IPS-11a (cell line): Measurements from ENCODE around the gene TYMP.
"Not testable (repeated sequence)": the region's sequence is repeated elsewhere in the genome, so short reads cannot be mapped to it uniquely, and the experiment has no call there.

Experiments used
- H3K4me3 ChIP-seq: one replicate; pipeline ENCODE4 v1.5.1; 2013; ENCODE audit warnings: low read depth, low read length, control low read depth

Gene TYMP

DNA sequence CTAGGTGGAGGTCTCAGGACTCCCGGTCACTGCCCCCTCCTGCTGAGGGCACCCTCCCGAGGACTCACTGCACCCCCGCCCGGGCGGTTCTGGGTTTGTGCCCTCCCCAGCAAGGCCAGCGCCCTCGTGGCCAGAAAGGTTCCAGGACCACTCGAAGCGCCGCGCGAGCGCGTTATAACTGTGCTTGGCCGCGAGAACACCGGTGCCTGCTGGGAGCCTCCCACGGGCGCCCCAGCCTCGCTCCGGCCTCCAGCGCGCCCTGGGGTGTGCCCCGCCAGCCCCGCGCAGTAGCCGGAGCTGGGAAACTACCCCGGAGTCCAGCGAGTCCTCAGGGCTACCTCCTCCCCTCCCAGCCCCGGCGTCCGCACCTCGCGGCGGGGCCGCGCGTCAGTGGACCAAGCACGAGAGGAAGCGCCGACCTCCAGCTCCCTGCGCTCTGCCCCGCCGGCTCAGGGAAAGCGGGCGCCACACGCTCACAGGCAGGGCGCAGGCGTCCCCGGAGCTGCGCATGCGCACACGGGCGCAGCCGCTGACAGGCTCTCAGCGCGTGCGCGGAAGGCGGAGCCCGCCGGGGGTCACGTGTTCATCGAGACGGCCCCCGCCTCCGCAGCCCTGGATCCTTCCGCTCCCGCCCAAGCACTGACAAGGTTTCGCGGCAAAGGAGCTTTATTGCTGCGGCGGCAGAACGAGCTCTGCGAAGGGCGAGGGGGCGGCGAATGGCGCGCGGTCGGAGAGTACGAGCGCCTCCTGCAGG lies 4.5 kb downstream of the TYMP start, which contains the start of gene SCO2:
Gene SCO2, minus strand, starts transcription at position 495 of the 754 bp plus-strand sequence. CDS start 1,187 bp downstream, outside the sequence.
- H3K4me3 ChIP-seq = peak within 1 kb of the TSS; percentile 69

DNA sequence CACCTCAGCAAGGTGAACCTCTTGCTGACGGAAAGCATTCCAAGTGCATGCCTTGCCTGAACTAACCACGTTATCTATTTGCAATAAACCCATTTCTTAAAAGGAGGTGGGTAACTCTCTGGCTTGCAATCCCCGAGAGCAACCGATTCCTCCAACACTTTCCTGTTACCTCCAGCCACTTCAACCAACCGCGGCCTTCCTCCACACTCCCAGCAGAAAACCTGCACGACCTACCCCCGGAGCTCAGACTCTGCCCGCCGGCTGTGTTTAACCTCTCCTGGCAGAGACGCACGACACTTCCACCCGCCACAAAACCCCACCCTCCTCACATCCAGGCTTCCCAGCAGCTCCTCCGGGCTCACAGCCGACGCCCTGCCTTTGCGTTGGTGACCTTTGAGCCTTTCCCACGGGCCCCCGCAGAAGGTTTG lies 5.1 kb downstream of the TYMP start:
- H3K4me3 ChIP-seq = peak overlapping the region; percentile 69

DNA sequence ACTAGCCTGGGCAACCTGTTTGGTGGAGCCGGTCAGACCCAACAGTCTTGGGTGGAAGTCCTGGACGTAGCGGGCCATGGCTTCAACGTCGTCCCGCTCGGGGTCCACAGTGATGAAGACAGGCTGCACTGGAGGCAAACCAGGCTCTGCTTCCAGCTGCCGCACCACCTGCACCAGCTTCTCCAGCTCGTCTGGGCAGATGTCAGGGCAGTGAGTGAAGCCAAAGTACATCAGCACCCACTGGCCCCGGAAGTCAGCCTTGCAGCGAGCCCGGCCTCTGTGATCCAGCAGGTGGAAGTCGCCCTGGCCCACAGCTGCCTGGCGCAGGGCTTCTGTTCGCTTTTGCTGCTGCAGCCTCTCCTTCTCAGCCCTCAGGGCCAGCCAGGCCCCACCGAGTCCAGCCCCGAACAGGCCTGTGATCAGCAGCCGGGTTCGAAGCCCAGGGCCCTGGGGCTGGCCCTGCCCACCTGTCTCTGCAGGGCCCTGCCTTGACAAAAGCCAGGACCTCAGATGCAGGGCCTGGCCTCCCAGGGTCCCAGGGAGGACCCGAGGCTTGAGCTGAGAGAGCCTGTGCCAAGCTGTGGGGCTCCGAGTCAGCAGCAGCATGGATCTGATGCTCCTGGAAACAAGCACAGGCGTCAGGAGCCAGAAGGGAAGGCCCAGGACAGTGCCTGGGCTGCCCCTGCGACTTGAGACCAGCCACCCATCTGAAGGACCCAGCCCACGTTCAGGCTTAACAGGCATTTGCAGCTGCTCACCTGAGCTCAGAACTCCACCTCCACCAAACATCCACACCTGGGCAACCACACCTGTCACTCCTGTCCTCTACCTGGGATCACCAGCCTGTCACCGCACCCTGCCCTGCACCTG lies 5.8 kb downstream of the TYMP start:
- no peak overlapping the region for H3K4me3 ChIP-seq

DNA sequence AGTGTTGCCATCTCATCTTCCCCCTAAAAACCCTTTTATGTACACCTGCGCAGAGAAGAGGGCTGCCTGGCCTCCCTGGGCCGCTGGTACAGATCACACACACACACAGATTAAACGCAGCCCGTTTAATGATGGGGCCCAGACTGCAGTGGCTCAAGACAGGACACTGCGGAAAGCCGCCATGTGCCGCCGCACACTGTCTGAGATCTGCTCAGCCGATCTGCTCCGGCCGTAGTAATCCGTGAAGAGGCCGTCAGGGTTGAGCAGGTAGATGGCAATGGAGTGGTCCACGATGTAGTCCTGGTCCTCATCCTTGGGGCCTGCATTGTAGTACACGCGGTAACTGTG lies 6.4 kb downstream of the TYMP start:
- no peak overlapping the region for H3K4me3 ChIP-seq

DNA sequence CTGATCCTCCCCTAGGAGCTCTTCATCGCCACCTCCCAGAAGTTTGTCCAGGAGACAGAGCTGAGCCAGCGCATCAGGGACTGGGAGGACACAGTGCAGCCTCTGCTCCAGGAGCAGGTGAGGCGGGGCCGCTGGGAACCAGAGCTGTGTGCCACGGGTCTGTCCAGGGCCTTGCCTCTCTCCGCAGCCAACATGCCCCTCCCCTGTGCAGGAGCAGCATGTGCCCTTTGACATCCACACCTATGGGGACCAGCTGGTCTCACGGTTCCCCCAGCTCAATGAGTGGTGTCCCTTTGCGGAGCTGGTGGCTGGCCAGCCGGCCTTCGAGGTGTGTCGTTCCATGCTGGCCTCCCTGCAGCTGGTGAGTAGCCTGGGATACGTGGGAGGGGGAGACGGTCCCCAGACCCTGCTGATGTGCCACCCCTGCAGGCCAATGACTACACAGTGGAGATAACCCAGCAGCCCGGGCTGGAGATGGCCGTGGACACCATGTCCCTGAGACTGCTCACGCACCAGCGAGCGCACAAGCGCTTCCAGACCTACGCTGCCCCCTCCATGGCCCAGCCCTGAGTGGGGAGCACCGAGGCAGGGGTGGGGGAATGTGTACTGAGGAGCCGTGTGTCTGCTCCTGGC lies 6.9 kb downstream of the TYMP start:
- no peak overlapping the region for H3K4me3 ChIP-seq

DNA sequence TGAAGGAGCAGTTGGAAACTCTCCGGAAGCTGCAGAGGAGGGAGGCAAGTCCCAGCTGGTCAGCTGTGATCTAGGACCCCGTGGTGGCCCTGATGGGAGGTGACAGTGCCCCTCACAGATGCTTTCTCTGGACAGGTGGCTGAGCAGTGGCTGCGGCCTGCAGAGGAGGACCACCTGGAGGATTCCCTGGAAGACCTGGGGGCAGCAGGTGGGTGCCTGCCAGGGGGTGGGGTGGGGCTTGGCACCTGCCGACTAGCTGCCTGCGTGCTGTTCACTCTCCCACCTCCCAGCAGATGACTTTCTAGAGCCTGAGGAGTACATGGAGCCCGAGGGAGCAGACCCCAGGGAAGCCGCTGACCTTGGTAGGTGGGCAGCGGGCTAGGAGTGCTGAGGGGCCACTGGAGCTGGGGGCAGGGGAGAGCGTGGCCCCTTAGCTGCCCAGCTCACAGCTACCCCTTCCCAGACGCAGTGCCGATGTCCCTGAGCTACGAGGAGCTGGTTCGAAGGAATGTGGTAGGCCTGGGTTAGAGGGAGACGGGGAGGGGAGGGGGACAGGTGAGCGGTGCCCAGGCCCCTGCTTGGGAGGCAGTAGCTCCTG lies 7.5 kb downstream of the TYMP start:
- no peak overlapping the region for H3K4me3 ChIP-seq

DNA sequence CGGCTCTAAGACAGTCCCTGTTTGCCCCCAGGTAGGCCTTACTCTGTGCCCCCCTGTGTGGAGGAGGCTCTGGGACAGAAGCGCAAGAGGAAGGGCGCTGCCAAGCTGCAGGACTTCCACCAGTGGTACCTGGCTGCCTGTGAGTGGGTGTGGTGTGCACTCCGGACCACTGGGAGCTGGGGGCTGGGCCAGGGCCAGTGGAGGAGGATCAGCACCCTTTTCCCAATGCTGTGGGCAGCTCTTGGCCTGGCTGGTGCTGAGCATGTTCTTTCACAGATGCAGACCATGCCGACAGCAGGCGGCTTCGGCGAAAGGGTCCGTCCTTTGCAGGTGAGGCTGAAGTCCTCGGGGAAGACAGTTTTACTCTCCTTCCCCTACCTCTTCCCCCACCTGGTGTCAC lies 8.1 kb downstream of the TYMP start:
- H3K4me3 ChIP-seq = no peak overlapping the region

DNA sequence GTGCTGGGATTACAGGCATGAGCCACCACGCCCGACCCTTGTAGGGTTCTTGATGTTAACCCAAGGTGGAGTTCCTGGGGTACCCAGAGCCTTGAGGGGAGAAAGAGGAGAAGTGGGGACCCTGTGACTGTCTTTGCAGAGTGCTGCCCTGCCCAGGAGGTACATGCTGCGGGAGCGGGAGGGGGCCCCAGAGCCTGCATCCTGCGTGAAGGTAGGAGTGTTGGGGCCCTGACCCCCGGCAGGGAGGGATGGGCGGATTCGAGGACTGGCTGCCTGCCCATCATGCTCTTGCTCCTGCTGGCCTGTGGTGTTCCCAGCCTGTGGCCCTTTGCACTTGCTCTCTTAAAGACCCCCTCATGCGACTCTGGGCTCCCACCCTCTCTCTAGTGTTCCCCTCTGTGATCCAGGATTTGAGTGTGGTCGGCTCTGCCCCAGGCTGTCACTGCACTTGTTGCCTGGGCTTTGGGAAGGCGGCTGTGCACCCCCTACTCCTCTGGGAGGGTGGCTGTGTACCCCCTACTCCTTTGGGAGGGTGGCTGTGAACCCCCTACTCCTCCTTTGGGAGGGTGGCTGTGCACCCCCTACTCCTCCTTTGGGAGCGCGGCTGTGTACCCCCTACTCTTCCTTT lies 8.9 kb downstream of the TYMP start:
- H3K4me3 ChIP-seq = no peak overlapping the region

DNA sequence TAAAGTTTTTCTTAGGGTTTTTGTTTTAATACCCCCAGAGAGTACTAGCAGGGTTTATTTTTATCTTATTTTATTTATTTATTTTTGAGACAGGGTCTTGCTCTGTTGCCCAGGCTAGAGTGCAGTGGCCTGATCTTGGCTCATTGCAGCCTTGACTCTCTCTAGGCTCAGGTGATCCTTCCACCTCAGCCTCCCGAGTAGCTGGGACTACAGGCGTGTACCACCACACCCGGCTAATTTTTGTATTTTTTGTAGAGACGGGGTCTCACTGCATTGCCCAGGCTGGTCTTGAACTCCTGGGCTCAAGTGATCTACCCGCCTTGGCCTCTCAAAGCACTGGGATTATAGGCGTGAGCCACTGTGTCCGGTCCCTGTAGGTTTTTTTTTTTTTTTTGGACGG lies 9.6 kb downstream of the TYMP start:
- H3K4me3 ChIP-seq = not testable (repeated sequence)

DNA sequence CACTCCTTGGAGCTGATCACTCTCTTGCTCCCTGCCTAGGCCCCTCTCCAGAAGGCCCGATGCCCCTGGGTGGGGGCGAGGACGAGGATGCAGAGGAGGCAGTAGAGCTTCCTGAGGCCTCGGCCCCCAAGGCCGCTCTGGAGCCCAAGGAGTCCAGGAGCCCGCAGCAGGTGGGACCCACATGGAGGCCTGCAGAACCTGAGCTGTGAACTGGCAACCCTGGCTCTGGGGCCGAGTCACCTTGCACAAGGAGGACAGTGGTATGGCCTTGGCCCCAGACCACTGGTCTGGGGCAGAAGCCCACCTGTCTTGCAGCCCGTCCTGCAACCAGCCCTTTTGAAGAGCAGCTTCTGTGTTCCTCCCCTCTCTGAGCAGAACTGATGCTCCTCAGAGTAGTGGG lies 10.7 kb downstream of the TYMP start:
- no peak overlapping the region for H3K4me3 ChIP-seq

DNA sequence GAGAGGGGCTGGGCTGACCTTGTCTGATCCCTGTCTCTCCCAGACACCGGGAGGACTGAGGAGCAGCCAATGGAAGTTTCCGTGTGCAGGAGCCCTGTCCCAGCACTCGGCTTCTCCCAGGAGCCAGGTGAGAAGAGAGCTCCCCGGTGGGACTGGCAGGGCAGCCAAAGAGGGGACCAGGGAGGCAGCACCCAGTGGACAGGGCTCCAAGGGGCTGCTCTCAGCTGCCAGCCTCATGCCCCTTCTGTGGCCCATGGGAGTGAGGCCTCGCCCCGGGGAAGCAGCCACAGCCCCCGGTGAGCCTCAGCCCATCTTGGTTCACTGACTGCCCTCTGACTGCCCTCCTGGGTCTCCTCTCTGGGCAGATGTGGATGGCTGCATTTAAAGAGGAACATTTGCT lies 11.2 kb downstream of the TYMP start:
- no peak overlapping the region for H3K4me3 ChIP-seq

DNA sequence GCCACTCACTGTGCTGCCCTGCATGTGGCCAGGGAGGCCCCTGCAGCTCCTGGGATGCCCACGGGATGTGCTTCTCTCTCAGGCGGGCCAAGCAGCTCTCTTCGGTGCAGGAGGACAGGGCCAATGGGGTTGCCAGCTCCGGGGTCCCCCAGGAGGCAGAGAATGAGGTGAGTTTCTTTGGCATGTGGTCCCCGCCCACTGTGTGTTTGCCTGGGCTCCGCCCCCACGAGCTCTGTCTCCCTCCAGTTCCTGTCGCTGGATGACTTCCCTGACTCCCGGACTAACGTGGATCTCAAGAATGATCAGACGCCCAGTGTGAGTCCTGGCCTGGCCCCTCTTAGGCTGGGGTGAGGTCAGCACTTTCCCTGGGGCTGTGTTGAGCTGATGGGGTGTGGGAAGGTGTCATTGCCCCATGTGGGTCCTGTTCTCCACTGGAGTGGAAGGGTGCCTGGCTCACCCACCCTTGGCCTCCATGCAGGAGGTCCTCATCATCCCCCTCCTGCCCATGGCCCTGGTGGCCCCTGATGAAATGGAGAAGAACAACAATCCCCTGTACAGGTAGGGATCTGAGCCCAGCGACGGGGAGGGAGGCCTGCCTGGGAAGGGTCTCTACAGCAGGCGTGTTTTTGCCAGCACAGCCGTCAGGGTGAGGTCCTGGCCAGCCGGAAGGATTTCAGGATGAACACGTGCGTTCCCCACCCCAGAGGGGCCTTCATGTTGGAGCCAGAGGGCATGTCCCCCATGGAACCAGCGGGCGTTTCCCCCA lies 12.1 kb downstream of the TYMP start:
- H3K4me3 ChIP-seq = no peak overlapping the region

DNA sequence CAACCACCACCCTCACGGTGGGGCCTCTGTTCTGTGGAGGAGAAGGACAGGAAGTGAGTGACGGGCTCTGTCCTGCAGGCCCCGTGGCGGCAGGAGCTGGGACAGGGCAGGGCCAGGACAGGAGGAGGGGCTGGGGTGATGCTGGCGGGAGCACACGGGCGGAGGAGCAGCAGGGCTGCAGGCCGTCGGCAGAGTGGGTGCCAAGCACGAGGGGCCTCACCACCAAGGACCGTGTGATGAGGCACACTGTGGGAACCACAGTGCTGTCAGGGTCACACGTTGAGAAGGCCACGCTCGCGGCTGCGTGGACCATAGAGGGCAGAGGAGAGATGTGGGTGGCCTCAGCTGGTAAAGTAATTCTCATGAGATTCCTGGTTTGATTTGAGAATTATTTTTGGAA lies 12.9 kb downstream of the TYMP start:
- H3K4me3 ChIP-seq = no peak overlapping the region

DNA sequence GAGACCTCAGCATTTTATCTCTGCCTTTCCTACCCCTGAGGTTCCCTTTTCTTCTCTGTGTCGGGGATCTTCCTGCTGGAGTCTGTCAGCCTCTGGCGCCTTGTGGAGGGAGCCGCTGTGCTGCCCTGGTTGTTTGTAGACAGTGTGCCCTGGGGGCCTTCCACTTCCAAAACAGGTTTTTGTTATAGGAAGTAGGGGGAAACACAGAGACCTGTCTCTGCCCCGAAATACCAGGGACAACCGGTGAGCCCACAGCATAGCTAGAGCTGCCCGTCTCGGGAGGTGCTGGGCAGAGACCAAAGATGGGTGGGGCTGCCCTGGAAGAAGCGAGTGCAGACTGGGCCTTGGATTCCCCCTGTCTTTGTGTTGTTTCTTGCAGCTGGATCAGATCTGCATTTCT lies 13.7 kb downstream of the TYMP start:
- no peak overlapping the region for H3K4me3 ChIP-seq

DNA sequence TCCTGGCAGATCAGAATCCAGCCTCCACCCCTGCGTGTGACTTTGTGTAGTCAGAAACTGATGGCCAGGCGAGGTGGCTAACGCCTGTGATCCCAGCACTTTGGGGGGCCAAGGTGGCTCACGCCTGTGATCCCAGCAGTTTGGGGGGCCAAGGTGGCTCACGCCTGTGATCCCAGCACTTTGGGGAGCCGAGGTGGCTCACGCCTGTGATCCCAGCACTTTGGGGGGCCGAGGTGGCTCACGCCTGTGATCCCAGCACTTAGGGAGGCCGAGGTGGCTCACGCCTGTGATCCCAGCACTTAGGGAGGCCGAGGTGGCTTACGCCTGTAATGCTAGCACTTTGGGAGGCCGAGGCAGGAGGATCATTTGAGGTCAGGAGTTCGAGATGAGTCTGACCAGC lies 16.6 kb downstream of the TYMP start:
- H3K4me3 ChIP-seq = no peak overlapping the region

DNA sequence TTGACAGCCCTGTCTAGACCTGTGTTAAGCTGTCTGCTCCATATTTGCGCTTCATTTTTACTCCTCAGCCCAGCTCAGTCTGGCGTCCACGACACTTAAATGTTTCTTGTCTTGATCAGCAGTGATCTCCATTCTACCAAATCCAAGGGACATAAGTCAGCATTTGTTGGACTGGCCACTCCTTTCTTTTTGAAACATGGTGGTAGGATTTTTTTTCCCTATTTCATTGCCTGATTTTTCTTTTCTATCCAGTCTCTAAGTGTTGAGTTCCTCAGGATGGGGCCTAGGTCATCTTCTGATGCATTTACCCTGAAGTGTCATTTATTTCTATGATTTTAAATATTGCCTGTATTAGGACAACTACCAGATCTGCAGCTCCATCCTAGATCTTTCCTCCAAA lies 20.9 kb downstream of the TYMP start:
- peak overlapping the region; percentile 94 for H3K4me3 ChIP-seq

DNA sequence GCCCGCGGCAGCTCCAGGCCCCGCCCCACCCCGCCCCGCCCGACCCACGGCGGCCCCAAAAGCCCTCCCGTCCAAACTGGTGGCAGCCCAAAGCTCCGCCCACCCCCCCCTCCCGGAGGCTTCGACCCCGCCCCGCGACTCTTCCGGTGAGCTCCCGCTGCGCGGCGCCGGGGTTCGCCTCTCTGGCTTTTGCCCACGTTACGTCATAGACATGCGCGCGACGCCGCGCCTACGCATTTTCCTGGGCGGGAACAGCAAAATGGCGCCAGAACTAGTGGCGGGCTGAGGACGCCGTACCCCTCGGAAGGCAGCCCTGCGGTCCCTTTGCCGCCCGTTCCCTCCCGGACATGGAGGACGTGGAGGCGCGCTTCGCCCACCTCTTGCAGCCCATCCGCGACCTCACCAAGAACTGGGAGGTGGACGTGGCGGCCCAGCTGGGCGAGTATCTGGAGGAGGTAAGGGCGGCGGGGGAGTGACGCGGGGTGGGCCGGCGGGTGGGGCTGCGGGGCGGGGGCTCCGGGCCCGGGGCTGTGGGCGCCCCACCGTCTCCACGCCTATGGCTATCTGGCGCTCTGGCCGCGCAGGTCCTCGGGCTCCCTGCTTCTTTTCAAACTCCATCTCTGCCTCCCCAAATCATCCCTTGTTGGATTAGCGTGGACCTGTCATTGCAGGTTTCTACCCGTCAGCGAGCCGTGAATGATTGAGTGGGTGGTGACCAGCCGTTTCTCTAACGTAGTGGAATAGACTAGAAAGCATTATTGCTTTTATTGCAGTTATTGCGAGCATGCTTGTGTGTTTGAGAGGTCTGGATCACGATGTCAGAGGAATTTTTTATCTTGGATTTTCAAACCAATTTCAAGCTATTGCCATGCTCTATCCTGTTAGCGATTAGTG lies 21.6 kb downstream of the TYMP start, which contains the start of gene NCAPH2:
Gene NCAPH2, plus strand, starts transcription at position 234 of the 894 bp plus-strand sequence. Its CDS starts 114 bp downstream, at position 348.
- peak within 1 kb of the TSS; percentile 94 for H3K4me3 ChIP-seq

DNA sequence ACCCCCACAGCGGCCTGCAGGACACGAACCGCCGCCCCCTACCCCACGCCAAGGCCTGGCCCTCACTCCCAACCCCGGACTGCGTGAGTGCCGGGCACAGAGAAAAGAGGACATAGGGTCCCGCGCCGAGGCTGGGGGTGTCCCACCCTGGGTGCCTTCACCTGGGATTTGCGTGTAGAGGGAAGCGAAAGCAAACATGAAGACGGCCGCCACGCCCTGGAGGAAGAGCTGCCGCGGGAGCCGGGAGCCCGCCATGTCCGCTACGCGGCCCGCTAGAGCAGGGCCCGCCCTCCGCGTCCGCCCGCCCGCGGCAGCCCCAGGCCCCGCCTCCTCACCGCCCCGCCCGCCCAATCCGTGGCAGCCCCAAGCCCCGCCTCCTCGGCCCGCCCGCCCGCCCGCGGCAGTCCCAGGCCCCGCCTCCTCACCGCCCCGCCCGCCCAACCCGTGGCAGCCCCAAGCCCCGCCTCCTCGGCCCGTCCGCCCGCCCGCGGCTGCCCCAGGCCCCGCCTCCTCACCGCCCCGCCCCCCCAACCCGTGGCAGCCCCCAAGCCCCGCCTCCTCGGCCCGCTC lies 22.3 kb downstream of the TYMP start, which contains the start of gene LMF2:
Gene LMF2, minus strand, starts transcription at position 282 of the 570 bp plus-strand sequence. Its CDS starts 27 bp downstream, at position 255.
- H3K4me3 ChIP-seq = peak within 1 kb of the TSS; percentile 94
